ENCODE data around the gene CUEDC2.

DNA sequence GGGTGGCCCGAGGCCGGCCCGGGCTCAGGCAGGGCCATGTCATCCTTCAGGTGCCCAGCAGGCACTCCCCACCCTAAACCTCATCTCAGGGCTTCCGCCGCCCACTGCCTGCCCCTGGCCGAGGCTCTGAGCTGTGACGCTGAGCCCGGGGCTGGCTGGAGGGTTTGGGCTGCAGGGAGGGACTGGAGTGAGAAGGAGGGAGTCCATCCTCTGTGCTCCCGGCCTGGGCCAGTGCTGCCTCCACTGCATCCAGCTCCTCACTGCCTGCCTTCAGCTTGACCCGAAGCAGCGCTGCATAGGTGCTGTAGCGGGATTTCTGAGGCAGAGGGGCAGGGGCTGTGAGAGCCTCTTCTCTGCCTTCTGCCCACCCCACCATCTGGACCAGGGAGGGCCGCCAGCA lies 29.3 kb downstream of the CUEDC2 start:
- TF ChIP-seq, protein P1, sequence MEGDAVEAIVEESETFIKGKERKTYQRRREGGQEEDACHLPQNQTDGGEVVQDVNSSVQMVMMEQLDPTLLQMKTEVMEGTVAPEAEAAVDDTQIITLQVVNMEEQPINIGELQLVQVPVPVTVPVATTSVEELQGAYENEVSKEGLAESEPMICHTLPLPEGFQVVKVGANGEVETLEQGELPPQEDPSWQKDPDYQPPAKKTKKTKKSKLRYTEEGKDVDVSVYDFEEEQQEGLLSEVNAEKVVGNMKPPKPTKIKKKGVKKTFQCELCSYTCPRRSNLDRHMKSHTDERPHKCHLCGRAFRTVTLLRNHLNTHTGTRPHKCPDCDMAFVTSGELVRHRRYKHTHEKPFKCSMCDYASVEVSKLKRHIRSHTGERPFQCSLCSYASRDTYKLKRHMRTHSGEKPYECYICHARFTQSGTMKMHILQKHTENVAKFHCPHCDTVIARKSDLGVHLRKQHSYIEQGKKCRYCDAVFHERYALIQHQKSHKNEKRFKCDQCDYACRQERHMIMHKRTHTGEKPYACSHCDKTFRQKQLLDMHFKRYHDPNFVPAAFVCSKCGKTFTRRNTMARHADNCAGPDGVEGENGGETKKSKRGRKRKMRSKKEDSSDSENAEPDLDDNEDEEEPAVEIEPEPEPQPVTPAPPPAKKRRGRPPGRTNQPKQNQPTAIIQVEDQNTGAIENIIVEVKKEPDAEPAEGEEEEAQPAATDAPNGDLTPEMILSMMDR (IDR thresholded peaks at IDR 0.05): no peak
- no peak for TF ChIP-seq POLR2A (IDR thresholded peaks at IDR 0.05)
- no peak for TF ChIP-seq POLR2AphosphoS5 (IDR thresholded peaks at IDR 0.05)
- TF ChIP-seq EP300 (IDR thresholded peaks at IDR 0.05): no peak

All from gastroesophageal sphincter (tissue), 3 donors.